ENCODE measurements around the gene CDK8.
"Not testable (repeated sequence)": the region's sequence is repeated elsewhere in the genome, so short reads cannot be mapped to it uniquely, and the experiment has no call there.

Gene CDK8

GRCh38 chr13:26253787-26254582, at the start of gene CDK8:
CDK8 (plus strand) TSS chr13:26254129; CDS start chr13:26254642, 513 bp downstream.
- DNase-seq (ENCODE audit: low read depth, low spot score): peak; percentile 82

GRCh38 chr13:26208287-26208686, 45.6 kb upstream of the CDK8 start:
- DNase-seq (ENCODE audit: low read depth, low spot score): no peak

GRCh38 chr13:26213345-26213744, 40.6 kb upstream of the CDK8 start:
- no peak for DNase-seq (ENCODE audit: low read depth, low spot score)

- DNase-seq (ENCODE audit: low read depth, low spot score): no peak
These were observed 39.9 kb upstream of the CDK8 start for GRCh38 chr13:26213982-26214381.

GRCh38 chr13:26216042-26216441, 37.9 kb upstream of the CDK8 start:
- DNase-seq (ENCODE audit: low read depth, low spot score): no peak

- DNase-seq (ENCODE audit: low read depth, low spot score): no peak
These were observed 34.2 kb upstream of the CDK8 start for GRCh38 chr13:26219726-26220125.

- no peak for DNase-seq (ENCODE audit: low read depth, low spot score)
These were observed 33.4 kb upstream of the CDK8 start for GRCh38 chr13:26220575-26220974.

GRCh38 chr13:26221399-26221720, 32.6 kb upstream of the CDK8 start:
- no peak for DNase-seq (ENCODE audit: low read depth, low spot score)

GRCh38 chr13:26221721-26222519, 32.0 kb upstream of the CDK8 start, which contains the start of gene RNF6:
RNF6 (minus strand) TSS chr13:26222314; CDS start chr13:26219649, 2,665 bp downstream.
- DNase-seq (ENCODE audit: low read depth, low spot score): peak; percentile 75

GRCh38 chr13:26222520-26223046, 31.3 kb upstream of the CDK8 start:
- DNase-seq (ENCODE audit: low read depth, low spot score): no peak

GRCh38 chr13:26225896-26226617, 27.9 kb upstream of the CDK8 start:
- no peak for DNase-seq (ENCODE audit: low read depth, low spot score)

- no peak for DNase-seq (ENCODE audit: low read depth, low spot score)
These were observed 26.6 kb upstream of the CDK8 start for GRCh38 chr13:26227166-26227971.

- DNase-seq (ENCODE audit: low read depth, low spot score): no peak
These were observed 25.8 kb upstream of the CDK8 start for GRCh38 chr13:26228096-26228495.

GRCh38 chr13:26229080-26229615, 24.8 kb upstream of the CDK8 start:
- no peak for DNase-seq (ENCODE audit: low read depth, low spot score)

- DNase-seq (ENCODE audit: low read depth, low spot score): no peak
These were observed 23.2 kb upstream of the CDK8 start for GRCh38 chr13:26230703-26231102.

GRCh38 chr13:26236296-26236695, 17.6 kb upstream of the CDK8 start:
- DNase-seq (ENCODE audit: low read depth, low spot score): no peak

- no peak for DNase-seq (ENCODE audit: low read depth, low spot score)
These were observed 7.8 kb upstream of the CDK8 start for GRCh38 chr13:26246154-26246553.

- no peak for DNase-seq (ENCODE audit: low read depth, low spot score)
These were observed 6.9 kb upstream of the CDK8 start for GRCh38 chr13:26247011-26247410.

GRCh38 chr13:26247608-26248007, 6.3 kb upstream of the CDK8 start:
- no peak for DNase-seq (ENCODE audit: low read depth, low spot score)

- DNase-seq (ENCODE audit: low read depth, low spot score): no peak
These were observed 4.4 kb upstream of the CDK8 start for GRCh38 chr13:26249551-26249950.

- not testable (repeated sequence) for DNase-seq (ENCODE audit: low read depth, low spot score)
These were observed 1.9 kb upstream of the CDK8 start for GRCh38 chr13:26252006-26252405.
